AG09319 (cell line): Measurements from ENCODE around the gene TTLL10.

ENCODE experiments used
- DNase-seq: peaks from one replicate; pipeline ENCODE4 v3.0.0-alpha.2; 2010; ENCODE audit warnings: low read depth; ENCODE audit errors: extremely low read depth
- CTCF ChIP-seq: IDR thresholded peaks from 2 replicates; pipeline ENCODE4 v1.5.1; 2011; ENCODE audit warnings: low read depth, mild to moderate bottlenecking, inconsistent platforms, low read length, moderate library complexity

The TTLL10 gene

GRCh38 chr1:1215080-1215676 lies 41.5 kb downstream of the TTLL10 start:
- no peak for DNase-seq
- no peak for TF ChIP-seq CTCF

GRCh38 chr1:1215881-1216605 lies 42.4 kb downstream of the TTLL10 start:
- no peak for DNase-seq
- no peak for TF ChIP-seq CTCF

GRCh38 chr1:1216770-1217620 lies 43.3 kb downstream of the TTLL10 start:
- TF ChIP-seq CTCF, result no peak

GRCh38 chr1:1217621-1218523 lies 44.2 kb downstream of the TTLL10 start:
- no peak for TF ChIP-seq CTCF
- DNase-seq, result no peak

More at GRCh38 chr1:1216770-1217620, 43.3 kb downstream of the TTLL10 start:
- no peak for DNase-seq

GRCh38 chr1:1218524-1219200 lies 45.0 kb downstream of the TTLL10 start:
- DNase-seq, result no peak
- TF ChIP-seq CTCF, result no peak

GRCh38 chr1:1219341-1219740 lies 45.7 kb downstream of the TTLL10 start:
- no peak for TF ChIP-seq CTCF
- DNase-seq, result no peak
